ENCODE results near the gene MAP4K1.
"Not testable (repeated sequence)": the region's sequence is repeated elsewhere in the genome, so short reads cannot be mapped to it uniquely, and the experiment has no call there.

The MAP4K1 gene

DNA sequence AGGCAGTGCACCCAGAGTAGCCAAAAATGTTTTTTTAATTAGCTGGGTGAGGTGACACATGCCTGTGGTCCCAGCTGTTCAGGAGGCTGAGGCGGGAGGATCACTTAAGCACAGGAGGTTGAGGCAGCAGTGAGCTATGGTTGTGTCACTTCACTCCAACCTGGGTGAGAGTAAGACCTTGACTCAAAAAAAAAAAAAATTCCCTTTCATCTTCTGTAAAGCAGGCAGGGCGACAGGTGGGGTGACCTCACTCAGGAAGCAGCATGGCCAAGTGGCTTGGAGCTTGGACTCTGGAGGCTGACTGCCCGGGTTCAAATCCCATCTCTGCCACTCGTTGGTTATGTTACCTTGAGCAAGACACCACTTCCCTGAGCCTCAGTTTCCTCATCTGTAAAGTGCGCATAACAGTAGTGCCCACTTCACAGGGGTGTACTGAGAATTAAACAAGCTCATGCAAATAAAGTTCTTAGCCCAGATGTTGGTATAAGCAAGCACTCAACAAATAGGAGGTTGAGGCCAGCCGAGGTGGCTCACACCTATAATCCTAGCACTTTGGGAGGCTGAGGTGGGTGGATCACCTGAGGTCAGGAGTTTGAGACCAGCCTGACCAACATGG is 48.3 kb downstream of the MAP4K1 start:
- DNase-seq (ENCODE audit: low read depth) = no peak

DNA sequence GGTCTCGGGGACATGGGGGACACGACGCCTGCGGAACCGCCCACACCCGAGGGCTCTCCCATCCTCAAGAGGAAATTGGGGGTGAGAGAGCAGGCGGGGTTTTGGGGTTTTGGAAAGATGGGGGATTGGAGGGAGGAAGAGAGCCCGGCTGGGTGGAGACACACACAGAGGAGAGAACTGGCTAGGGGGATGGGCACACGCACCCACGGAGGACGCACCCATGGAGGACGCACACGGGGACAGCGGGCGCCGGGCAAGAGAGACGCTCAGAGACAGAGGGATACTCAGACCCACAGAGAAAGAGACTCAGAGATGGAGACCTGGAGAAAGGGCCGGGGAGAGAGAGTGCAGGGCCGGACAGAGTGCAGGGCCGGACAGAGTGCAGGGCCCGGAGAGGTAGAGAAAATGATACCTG is 52.1 kb downstream of the MAP4K1 start:
- no peak for DNase-seq (ENCODE audit: low read depth)

GRCh38 chr19:38564981-38565690 is 52.6 kb downstream of the MAP4K1 start:
- DNase-seq (ENCODE audit: low read depth) = no peak

DNA sequence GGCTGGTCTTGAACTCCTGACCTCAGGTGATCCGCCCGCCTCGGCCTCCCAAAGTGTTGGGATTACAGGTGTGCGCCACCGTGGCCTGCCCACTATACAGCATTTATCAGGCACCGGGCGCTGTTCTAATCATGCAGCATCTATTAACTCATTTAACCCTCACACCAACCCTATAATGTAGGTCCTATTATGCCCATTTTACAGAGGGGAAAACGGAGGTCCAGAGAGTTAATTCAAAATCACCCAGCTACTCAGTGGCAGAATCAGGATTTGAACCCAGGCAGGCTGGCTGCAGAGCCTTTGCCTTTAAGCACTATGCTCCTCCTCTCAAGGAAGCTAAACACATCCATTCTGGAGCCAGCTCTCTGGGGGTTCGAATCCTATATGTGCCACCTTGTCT is 54.3 kb downstream of the MAP4K1 start:
- no peak for DNase-seq (ENCODE audit: low read depth)

DNA sequence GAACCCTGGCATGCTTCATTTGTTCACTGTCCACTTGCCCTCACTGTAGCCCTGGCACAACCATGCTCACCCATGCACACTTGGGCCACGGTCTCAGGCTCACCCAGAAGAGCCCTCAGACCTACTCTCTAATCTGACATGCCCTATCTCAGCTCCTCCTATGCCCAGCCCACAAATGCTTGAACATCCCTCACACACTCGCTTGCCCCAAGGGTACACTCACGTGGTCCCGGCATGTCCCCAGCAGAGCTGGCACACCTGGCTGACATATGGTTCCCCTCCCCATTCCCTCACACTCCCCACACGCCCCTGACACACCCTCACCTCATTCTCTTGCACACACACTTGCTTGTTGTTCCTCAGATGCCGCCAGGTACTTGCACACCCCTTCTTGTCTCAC is 55.7 kb downstream of the MAP4K1 start:
- DNase-seq (ENCODE audit: low read depth) = no peak

- DNase-seq (ENCODE audit: low read depth) = no peak
These were observed 56.1 kb downstream of the MAP4K1 start for GRCh38 chr19:38561658-38562057.

DNA sequence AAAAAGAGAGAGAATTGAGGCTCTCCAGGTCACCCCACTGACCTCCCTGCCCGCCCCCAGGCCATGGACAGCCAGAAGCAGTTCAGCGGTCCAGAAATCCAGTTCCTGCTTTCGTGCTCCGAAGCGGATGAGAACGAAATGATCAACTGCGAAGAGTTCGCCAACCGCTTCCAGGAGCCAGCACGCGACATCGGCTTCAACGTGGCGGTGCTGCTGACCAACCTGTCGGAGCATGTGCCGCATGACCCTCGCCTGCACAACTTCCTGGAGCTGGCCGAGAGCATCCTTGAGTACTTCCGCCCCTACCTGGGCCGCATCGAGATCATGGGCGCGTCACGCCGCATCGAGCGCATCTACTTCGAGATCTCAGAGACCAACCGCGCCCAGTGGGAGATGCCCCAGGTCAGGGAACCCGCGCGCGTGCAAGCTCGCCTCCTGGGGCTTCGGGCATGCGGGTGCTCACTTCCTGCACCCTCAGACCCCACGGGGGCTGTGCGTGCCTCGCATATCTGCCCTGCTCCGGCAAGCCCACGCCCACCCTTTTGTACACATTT is 56.6 kb downstream of the MAP4K1 start:
- DNase-seq (ENCODE audit: low read depth) = no peak

- DNase-seq (ENCODE audit: low read depth) = no peak
These were observed 58.0 kb downstream of the MAP4K1 start for GRCh38 chr19:38559428-38560401.

- not testable (repeated sequence) for DNase-seq (ENCODE audit: low read depth)
These were observed 58.8 kb downstream of the MAP4K1 start for GRCh38 chr19:38558933-38559332.

DNA sequence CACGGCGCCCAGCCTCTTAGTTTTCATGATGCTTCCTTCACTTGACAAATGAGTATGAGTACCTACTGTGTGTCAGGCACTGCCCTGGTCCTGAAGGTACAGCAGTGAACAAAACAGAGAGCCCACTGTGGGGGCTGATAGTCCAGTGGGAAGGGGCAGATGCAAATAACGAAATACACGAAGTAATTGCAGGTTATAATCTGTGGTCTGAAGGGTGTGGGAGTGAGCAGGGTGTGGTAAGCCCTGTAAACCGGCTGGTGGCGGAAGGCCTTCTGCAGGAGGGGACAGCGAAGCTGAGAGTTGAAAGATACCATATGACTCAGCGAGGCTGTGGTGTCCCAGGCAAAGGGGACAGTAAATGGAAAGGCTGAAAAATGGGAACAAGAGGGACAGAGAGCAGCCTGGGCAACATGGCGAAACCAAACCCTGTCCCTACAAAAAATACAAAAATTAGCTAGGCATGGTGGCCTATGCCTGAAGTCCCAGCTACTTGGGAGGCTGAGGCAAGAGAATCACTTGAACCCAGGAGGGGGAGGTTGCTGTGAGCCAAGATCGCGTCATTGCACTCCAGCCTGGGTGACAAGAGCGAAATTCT is 60.5 kb downstream of the MAP4K1 start:
- no peak for DNase-seq (ENCODE audit: low read depth)

GRCh38 chr19:38556521-38557174 is 61.1 kb downstream of the MAP4K1 start:
- DNase-seq (ENCODE audit: low read depth) = no peak

- DNase-seq (ENCODE audit: low read depth) = no peak
These were observed 62.6 kb downstream of the MAP4K1 start for GRCh38 chr19:38555200-38555599.

DNA sequence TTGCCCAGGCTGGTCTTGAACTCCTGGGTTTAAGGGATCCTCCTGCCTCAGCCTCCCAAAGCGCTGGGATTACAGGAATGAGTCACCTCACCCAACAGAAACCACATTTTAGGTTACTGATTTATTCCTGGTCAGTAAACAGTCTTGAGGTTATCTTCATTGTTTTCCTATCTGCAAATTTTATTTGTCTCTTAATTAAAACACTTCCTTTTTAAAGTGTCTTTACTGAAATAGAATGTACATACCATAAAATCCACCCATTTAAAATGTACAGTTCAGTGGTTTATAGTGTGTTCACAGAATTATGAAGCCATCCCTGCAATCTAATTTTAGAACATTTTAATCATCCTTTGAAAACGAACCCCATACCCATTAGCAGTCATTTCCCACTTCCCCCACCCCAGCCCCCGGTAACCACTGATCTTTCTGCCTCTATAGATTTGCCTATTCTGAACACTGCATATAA is 63.0 kb downstream of the MAP4K1 start:
- no peak for DNase-seq (ENCODE audit: low read depth)

DNA sequence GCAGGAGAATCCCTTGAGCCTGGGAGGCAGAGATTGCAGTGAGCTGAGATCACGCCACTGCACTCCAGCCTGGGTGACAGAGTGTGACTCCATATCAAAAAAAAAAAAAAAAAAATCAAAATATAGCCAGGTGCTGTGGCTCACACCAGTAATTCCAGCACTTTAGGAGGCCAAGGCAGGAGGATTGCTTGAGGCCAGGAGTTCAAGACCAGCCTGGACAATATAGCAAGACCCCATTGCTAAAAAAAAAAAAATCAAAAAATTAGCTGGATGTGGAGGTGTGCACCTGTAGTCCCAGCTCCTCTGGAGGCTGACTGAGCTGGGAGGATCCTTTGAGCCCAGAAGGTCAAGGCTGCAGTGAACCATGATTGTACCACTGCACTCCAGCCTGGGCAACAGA is 64.5 kb downstream of the MAP4K1 start:
- DNase-seq (ENCODE audit: low read depth) = not testable (repeated sequence)

GRCh38 chr19:38551450-38551813 is 66.3 kb downstream of the MAP4K1 start:
- DNase-seq (ENCODE audit: low read depth) = no peak

DNA sequence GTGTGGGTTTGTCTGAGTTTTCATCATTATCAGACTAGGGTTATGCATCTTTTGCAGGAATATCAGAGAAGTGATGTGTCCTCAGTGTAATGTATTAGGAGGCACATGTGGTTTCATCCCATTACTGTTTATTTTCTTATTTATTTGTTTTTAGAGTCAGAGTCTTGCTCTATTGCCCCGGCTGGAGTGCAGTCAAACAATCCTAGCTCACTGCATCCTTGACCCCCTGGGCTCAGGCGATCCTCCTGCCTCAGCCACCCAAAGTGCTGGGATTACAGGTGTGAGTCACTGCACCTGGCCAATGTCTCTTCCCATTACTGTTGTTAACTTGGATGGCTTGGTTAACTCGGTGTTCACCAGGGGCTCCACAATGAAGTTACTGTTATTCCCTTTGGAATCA is 67.4 kb downstream of the MAP4K1 start:
- no peak for DNase-seq (ENCODE audit: low read depth)

- DNase-seq (ENCODE audit: low read depth) = no peak
These were observed 67.8 kb downstream of the MAP4K1 start for GRCh38 chr19:38549942-38550341.

- DNase-seq (ENCODE audit: low read depth) = no peak
These were observed 68.7 kb downstream of the MAP4K1 start for GRCh38 chr19:38549061-38549460.

GRCh38 chr19:38547421-38547820 is 70.3 kb downstream of the MAP4K1 start:
- no peak for DNase-seq (ENCODE audit: low read depth)

DNA sequence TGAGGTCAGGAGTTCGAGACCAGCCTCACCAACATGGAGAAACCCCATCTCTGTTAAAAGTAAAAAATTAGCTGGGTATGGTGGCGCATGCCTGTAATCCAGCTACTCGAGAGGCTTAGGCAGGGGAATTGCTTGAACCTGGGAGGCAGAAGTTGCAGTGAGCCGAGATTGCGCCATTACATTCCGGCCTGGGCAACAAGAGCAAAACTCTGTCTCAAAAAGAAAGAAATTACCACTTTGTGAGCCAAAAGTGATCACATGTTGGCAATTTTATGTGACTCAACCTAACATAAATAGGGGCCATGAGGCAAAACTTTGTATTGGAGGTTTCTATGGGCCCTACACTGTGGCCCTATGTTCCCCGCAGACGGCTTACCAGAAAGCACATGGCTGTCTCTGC is 72.2 kb downstream of the MAP4K1 start:
- DNase-seq (ENCODE audit: low read depth) = no peak

- no peak for DNase-seq (ENCODE audit: low read depth)
These were observed 73.0 kb downstream of the MAP4K1 start for GRCh38 chr19:38544569-38545315.

Data from fibroblast of the conjunctiva (primary cell).